ENCODE results near the gene EFCAB13. TPM values are rescaled to one million over a fixed set of nuclear protein-coding genes. Genes with fewer than 3 reads are reported as not detected.
"Not testable (repeated sequence)": the region's sequence is repeated elsewhere in the genome, so short reads cannot be mapped to it uniquely, and the experiment has no call there.

The EFCAB13 gene
- total and polyA plus RNA-seq, 4 donors: 1.4 to 34.2 (median 17.2) TPM

GRCh38 chr17:47370899-47371298 lies 47.1 kb downstream of the EFCAB13 start:
- DNase-seq; H3K4me1 ChIP-seq (ENCODE audit: control insufficient read depth in 1 of 2, insufficient read depth in 2 of 2, low read length in 2 of 2); H3K36me3 ChIP-seq (ENCODE audit: control insufficient read depth in 1 of 2, insufficient read depth in 2 of 2, low read length in 1 of 2); H3K4me3 ChIP-seq (ENCODE audit: low read length in 2 of 2); intact Hi-C loops (cut with DNase I); H3K9me3 ChIP-seq (ENCODE audit: control insufficient read depth, low read length); H3K27ac ChIP-seq (ENCODE audit: low read depth in 1 of 2, low read length in 2 of 2); ATAC-seq (ENCODE audit: low FRiP score); H3K27me3 ChIP-seq (ENCODE audit: control insufficient read depth in 1 of 2, insufficient read depth in 2 of 2, low read length in 1 of 2): not testable (repeated sequence)
- 39 to 54% methylated on average over 3 of the region's 3 CpGs for WGBS, 2 donors

DNA sequence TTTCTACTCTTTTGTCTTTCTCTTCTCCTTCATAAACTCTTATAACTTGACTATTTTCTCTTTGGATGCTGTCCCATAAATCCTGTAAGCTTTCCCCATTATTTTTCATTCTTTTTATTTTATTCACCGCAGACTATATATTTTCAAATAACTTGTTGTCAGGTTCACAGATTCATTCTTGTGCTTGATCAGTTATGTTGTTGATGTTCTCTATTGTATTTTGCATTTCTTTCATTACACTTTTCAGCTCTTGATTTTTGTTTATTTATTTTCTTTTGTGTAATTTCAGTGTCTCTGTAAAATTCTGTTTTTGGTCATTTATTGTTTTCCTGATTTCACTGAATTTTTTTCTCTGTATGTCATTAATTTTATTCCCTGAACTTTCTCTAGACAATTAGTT lies 49.2 kb downstream of the EFCAB13 start:
- Histone ChIP-seq H3K9me3 (ENCODE audit: control insufficient read depth, low read length) (no peaks in the 10 kb centered on the region), H3K4me1 (ENCODE audit: control insufficient read depth in 1 of 2, insufficient read depth in 2 of 2, low read length in 2 of 2) (no peaks in the 10 kb centered on the region), H3K27ac (ENCODE audit: low read depth in 1 of 2, low read length in 2 of 2) (no peak overlapping the region), H3K27me3 (ENCODE audit: control insufficient read depth in 1 of 2, insufficient read depth in 2 of 2, low read length in 1 of 2) (no peaks in the 10 kb centered on the region), H3K36me3 (ENCODE audit: control insufficient read depth in 1 of 2, insufficient read depth in 2 of 2, low read length in 1 of 2) (no peaks in the 10 kb centered on the region), H3K4me3 (ENCODE audit: low read length in 2 of 2) (no peak overlapping the region)
- ATAC-seq (ENCODE audit: low FRiP score): no peak
- DNase-seq: no peak
- WGBS, 2 donors: 93 to 98% methylated on average over 1 of the region's 1 CpG
- intact Hi-C loops (cut with DNase I): no loop called here

DNA sequence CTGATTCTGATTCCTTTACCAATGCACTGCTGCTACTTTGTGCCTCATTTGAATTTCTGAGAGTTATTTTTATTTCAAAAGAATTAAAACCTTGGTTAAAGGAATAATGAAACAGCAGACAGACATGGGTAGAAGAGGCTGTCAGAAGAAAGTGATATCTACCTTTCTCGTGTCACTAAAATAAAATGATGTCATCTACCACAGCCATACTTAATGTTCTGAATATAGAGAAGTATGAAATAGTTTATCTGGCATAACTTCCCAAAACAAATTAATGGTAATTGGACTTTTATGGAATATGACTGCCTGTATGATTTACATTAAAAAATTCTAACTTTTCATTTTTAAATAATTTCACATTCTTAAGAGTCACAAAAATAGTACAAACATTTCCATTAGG lies 52.5 kb downstream of the EFCAB13 start:
- Histone ChIP-seq H3K36me3 (ENCODE audit: control insufficient read depth in 1 of 2, insufficient read depth in 2 of 2, low read length in 1 of 2) (no peaks in the 10 kb centered on the region), H3K27me3 (ENCODE audit: control insufficient read depth in 1 of 2, insufficient read depth in 2 of 2, low read length in 1 of 2) (no peaks in the 10 kb centered on the region), H3K9me3 (ENCODE audit: control insufficient read depth, low read length) (no peaks in the 10 kb centered on the region), H3K4me1 (ENCODE audit: control insufficient read depth in 1 of 2, insufficient read depth in 2 of 2, low read length in 2 of 2) (no peaks in the 10 kb centered on the region), H3K27ac (ENCODE audit: low read depth in 1 of 2, low read length in 2 of 2) (no peak overlapping the region), H3K4me3 (ENCODE audit: low read length in 2 of 2) (no peak overlapping the region)
- ATAC-seq (ENCODE audit: low FRiP score) (no peak), DNase-seq (no peak)
- intact Hi-C loops (cut with DNase I): no loop called here
- 88 to 89% methylated on average over 1 of the region's 1 CpG for WGBS, 2 donors

DNA sequence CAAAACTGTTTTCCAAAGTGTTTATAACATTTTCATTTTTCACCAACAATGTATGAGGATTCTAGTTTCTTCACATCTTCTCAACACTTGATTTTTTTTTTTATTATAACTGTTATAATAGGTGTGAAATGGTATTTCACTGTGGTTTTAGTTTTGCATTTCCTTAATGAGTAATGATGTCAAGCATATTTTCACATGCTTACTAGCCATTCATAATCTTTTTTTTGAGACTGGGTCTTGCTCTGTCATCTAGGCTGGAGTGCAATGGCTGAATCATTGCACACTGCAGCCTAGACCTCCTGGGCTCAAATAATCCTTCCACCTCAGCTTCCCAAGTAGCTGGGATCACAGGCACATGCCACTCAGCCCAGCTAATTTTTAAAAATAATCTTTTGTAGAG lies 65.1 kb downstream of the EFCAB13 start:
- Histone ChIP-seq H3K36me3 (ENCODE audit: control insufficient read depth in 1 of 2, insufficient read depth in 2 of 2, low read length in 1 of 2) (peaks cover 0 to 3% of the 10 kb centered on the region in 2 donors), H3K4me1 (ENCODE audit: control insufficient read depth in 1 of 2, insufficient read depth in 2 of 2, low read length in 2 of 2) (no peaks in the 10 kb centered on the region), H3K4me3 (ENCODE audit: low read length in 2 of 2) (no peak overlapping the region), H3K27me3 (ENCODE audit: control insufficient read depth in 1 of 2, insufficient read depth in 2 of 2, low read length in 1 of 2) (no peaks in the 10 kb centered on the region), H3K27ac (ENCODE audit: low read depth in 1 of 2, low read length in 2 of 2) (no peak overlapping the region), H3K9me3 (ENCODE audit: control insufficient read depth, low read length) (no peaks in the 10 kb centered on the region)
- intact Hi-C loops (cut with DNase I): no loop called here
- DNase-seq: no peak
- ATAC-seq (ENCODE audit: low FRiP score): no peak

GRCh38 chr17:47397532-47398128 lies 73.9 kb downstream of the EFCAB13 start:
- H3K27me3 ChIP-seq (ENCODE audit: control insufficient read depth in 1 of 2, insufficient read depth in 2 of 2, low read length in 1 of 2); ATAC-seq (ENCODE audit: low FRiP score); H3K36me3 ChIP-seq (ENCODE audit: control insufficient read depth in 1 of 2, insufficient read depth in 2 of 2, low read length in 1 of 2); H3K9me3 ChIP-seq (ENCODE audit: control insufficient read depth, low read length); H3K4me3 ChIP-seq (ENCODE audit: low read length in 2 of 2); H3K4me1 ChIP-seq (ENCODE audit: control insufficient read depth in 1 of 2, insufficient read depth in 2 of 2, low read length in 2 of 2); intact Hi-C loops (cut with DNase I); DNase-seq; H3K27ac ChIP-seq (ENCODE audit: low read depth in 1 of 2, low read length in 2 of 2): not testable (repeated sequence)
- WGBS, 2 donors: 97% methylated on average over 31 to 49 of the region's 49 CpGs

DNA sequence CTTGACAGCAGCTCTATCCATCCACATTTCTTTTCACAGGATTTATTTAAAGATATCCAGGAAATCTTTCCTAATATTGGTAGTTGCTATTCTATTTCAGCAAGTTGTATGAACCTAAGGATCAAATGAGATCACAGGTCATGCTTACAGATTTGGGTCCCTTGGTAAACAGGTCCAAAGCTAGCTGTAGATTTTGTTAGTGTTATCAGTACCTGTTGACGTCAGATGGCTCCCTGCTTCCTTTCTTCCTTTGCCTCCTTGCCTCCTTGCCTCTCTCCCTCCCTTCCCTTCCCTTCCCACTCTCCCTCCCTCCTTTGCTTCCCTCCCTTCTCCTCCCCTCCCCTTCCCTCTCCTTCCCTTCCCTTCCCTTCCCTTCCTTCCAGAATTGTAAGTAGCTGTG lies 76.6 kb downstream of the EFCAB13 start:
- Histone ChIP-seq H3K4me1 (ENCODE audit: control insufficient read depth in 1 of 2, insufficient read depth in 2 of 2, low read length in 2 of 2) (no peaks in the 10 kb centered on the region), H3K27me3 (ENCODE audit: control insufficient read depth in 1 of 2, insufficient read depth in 2 of 2, low read length in 1 of 2) (no peaks in the 10 kb centered on the region), H3K9me3 (ENCODE audit: control insufficient read depth, low read length) (no peaks in the 10 kb centered on the region), H3K27ac (ENCODE audit: low read depth in 1 of 2, low read length in 2 of 2) (no peak overlapping the region), H3K4me3 (ENCODE audit: low read length in 2 of 2) (no peak overlapping the region), H3K36me3 (ENCODE audit: control insufficient read depth in 1 of 2, insufficient read depth in 2 of 2, low read length in 1 of 2) (peaks cover 0 to 3% of the 10 kb centered on the region in 2 donors)
- WGBS, 2 donors: 63 to 68% methylated on average over 1 of the region's 1 CpG
- intact Hi-C loops (cut with DNase I): no loop called here
- DNase-seq (no peak), ATAC-seq (ENCODE audit: low FRiP score) (no peak)

DNA sequence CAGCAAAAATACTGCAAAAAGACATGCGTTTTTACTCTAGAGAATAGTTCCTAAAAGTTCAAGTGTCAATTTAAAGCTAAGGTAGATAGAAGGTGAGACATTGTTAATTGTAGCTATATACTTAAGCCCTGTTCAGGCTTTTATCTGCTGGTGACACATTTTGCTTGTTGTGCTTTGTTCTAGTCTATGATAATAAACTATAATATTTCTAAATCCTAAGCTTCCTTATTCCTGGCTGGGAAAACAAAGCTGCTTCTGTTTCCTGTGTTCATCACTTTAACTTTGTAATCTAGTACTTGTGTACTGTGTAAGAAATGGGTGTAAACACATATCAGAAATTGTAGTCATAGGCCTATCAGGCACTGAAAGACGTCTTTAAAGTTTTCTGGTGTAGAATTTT lies 77.3 kb downstream of the EFCAB13 start:
- WGBS, 2 donors: 91% methylated on average over 2 of the region's 2 CpGs
- no peak overlapping the region for H3K4me3 ChIP-seq (ENCODE audit: low read length in 2 of 2)
- H3K9me3 ChIP-seq (ENCODE audit: control insufficient read depth, low read length): no peaks in the 10 kb centered on the region
- ATAC-seq (ENCODE audit: low FRiP score): no peak
- intact Hi-C loops (cut with DNase I): no loop called here
- DNase-seq: no peak
- H3K36me3 ChIP-seq (ENCODE audit: control insufficient read depth in 1 of 2, insufficient read depth in 2 of 2, low read length in 1 of 2): peaks cover 0 to 3% of the 10 kb centered on the region in 2 donors
- no peak overlapping the region for H3K27ac ChIP-seq (ENCODE audit: low read depth in 1 of 2, low read length in 2 of 2)
- H3K27me3 ChIP-seq (ENCODE audit: control insufficient read depth in 1 of 2, insufficient read depth in 2 of 2, low read length in 1 of 2): no peaks in the 10 kb centered on the region
- H3K4me1 ChIP-seq (ENCODE audit: control insufficient read depth in 1 of 2, insufficient read depth in 2 of 2, low read length in 2 of 2): no peaks in the 10 kb centered on the region

DNA sequence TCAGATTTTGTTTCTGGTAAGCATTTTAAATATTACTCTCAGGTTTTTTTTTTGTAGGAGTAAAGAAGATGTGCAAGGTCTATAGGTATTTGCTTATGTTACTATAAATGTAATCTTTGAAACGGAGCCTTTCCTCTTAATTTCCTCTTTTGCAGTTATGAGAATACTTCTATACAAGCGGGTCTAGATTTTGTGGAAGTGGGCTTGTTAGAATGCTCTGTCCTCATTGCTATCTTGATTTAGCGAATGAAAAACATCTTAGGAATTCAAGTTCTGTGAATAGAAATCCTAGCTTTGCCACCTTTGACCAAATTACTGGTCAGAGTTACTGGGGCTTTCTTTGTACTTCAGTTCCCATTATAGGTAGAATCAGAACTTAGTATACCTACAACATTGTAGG lies 80.3 kb downstream of the EFCAB13 start:
- DNase-seq (no peak), ATAC-seq (ENCODE audit: low FRiP score) (no peak)
- H3K4me3 ChIP-seq (ENCODE audit: low read length in 2 of 2): no peak overlapping the region
- H3K4me1 ChIP-seq (ENCODE audit: control insufficient read depth in 1 of 2, insufficient read depth in 2 of 2, low read length in 2 of 2): no peaks in the 10 kb centered on the region
- H3K27ac ChIP-seq (ENCODE audit: low read depth in 1 of 2, low read length in 2 of 2): no peak overlapping the region
- intact Hi-C loops (cut with DNase I): no loop called here
- no peaks in the 10 kb centered on the region for H3K27me3 ChIP-seq (ENCODE audit: control insufficient read depth in 1 of 2, insufficient read depth in 2 of 2, low read length in 1 of 2)
- WGBS, 2 donors: 83 to 85% methylated on average over 3 of the region's 3 CpGs
- H3K9me3 ChIP-seq (ENCODE audit: control insufficient read depth, low read length): no peaks in the 10 kb centered on the region
- peaks cover 0 to 3% of the 10 kb centered on the region in 2 donors for H3K36me3 ChIP-seq (ENCODE audit: control insufficient read depth in 1 of 2, insufficient read depth in 2 of 2, low read length in 1 of 2)

DNA sequence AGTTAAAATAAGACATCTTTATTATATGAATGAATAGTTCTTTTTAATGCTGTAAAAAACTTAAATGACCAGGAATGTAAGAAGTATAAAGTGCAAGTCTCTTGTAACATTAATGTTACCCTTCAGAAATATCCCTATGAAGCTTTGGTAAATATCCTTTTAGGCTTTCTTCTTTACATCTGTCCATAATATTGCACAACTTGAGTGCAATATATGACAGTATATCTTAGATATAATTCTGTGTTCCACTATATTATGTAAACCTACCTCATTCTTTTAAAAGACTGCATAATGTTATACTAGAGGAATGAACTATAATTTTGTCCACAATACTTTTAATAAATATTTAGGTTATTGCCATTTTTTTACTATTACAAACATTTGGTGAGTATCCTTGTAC lies 81.1 kb downstream of the EFCAB13 start:
- peaks cover 0 to 3% of the 10 kb centered on the region in 2 donors for H3K36me3 ChIP-seq (ENCODE audit: control insufficient read depth in 1 of 2, insufficient read depth in 2 of 2, low read length in 1 of 2)
- ATAC-seq (ENCODE audit: low FRiP score) (no peak), DNase-seq (no peak)
- H3K9me3 ChIP-seq (ENCODE audit: control insufficient read depth, low read length): no peaks in the 10 kb centered on the region
- H3K4me3 ChIP-seq (ENCODE audit: low read length in 2 of 2): no peak overlapping the region
- no peak overlapping the region for H3K27ac ChIP-seq (ENCODE audit: low read depth in 1 of 2, low read length in 2 of 2)
- no peaks in the 10 kb centered on the region for H3K27me3 ChIP-seq (ENCODE audit: control insufficient read depth in 1 of 2, insufficient read depth in 2 of 2, low read length in 1 of 2)
- intact Hi-C loops (cut with DNase I): no loop called here
- no peaks in the 10 kb centered on the region for H3K4me1 ChIP-seq (ENCODE audit: control insufficient read depth in 1 of 2, insufficient read depth in 2 of 2, low read length in 2 of 2)
